Parathyroid adenoma (tissue), 2 donors: ENCODE measurements around the gene C11orf24.
"Not testable (repeated sequence)": the region's sequence is repeated elsewhere in the genome, so short reads cannot be mapped to it uniquely, and the experiment has no call there.

Source experiments
- H2AFZ ChIP-seq: fragments of 300-600 bp; sonication (generic); one replicate; pipeline ENCODE4 v1.7.0; 2017; ENCODE audit warnings: antibody characterized with exemption, mild to moderate bottlenecking
- H3K27ac ChIP-seq: fragments of 300-600 bp; sonication (generic); one replicate; pipeline ENCODE4 v1.7.0; 2017
- H3K27me3 ChIP-seq: fragments of 300-600 bp; sonication (generic); one replicate; pipeline ENCODE4 v1.7.0; 2017; ENCODE audit warnings: low read length; ENCODE audit not compliant: control insufficient read depth, insufficient read depth
- H3K36me3 ChIP-seq: fragments of 300-600 bp; sonication (generic); one replicate; pipeline ENCODE4 v1.7.0; 2017; ENCODE audit warnings: low read length; ENCODE audit not compliant: control insufficient read depth, insufficient read depth
- H3K4me1 ChIP-seq: fragments of 300-600 bp; sonication (generic); one replicate; pipeline ENCODE4 v1.7.0; 2017; ENCODE audit warnings: control low read depth
- H3K4me2 ChIP-seq: fragments of 300-600 bp; sonication (generic); one replicate; pipeline ENCODE4 v1.7.0; 2017; ENCODE audit warnings: low read length
- H3K4me3 ChIP-seq: fragments of 300-600 bp; sonication (generic); one replicate; pipeline ENCODE4 v1.7.0; 2017; ENCODE audit warnings: low read depth, low read length
- H3K79me2 ChIP-seq: fragments of 300-600 bp; sonication (generic); one replicate; pipeline ENCODE4 v1.7.0; 2017; ENCODE audit warnings: control low read depth
- H3K9ac ChIP-seq: fragments of 300-600 bp; sonication (generic); one replicate; pipeline ENCODE4 v1.7.0; 2017; ENCODE audit warnings: mild to moderate bottlenecking
- H3K9me3 ChIP-seq: fragments of 300-600 bp; sonication (generic); one replicate; pipeline ENCODE4 v1.7.0; 2017; ENCODE audit warnings: low read length; ENCODE audit not compliant: control insufficient read depth
- TF ChIP-seq, protein P1 (sequence below): fragments of 300-600 bp; sonication (generic); IDR thresholded peaks from one replicate; pipeline ENCODE4 v1.7.0; 2017; ENCODE audit warnings: antibody characterized with exemption, mild to moderate bottlenecking
- donor health status: primary hyperparathyroidism.

Gene C11orf24

GRCh38 chr11:68287419-68287818 lies 15.6 kb upstream of the C11orf24 start:
- Histone ChIP-seq H3K9me3 (no peaks in the 10 kb centered on the region), H3K9ac (no peak overlapping the region), H3K79me2 (no peaks in the 10 kb centered on the region), H3K27me3 (no peaks in the 10 kb centered on the region), H3K4me3 (no peak overlapping the region), H3K4me2 (no peak overlapping the region), H3K36me3 (no peaks in the 10 kb centered on the region), H2AFZ (no peak overlapping the region), H3K27ac (no peak overlapping the region), H3K4me1 (no peaks in the 10 kb centered on the region)
- TF ChIP-seq, protein P1, sequence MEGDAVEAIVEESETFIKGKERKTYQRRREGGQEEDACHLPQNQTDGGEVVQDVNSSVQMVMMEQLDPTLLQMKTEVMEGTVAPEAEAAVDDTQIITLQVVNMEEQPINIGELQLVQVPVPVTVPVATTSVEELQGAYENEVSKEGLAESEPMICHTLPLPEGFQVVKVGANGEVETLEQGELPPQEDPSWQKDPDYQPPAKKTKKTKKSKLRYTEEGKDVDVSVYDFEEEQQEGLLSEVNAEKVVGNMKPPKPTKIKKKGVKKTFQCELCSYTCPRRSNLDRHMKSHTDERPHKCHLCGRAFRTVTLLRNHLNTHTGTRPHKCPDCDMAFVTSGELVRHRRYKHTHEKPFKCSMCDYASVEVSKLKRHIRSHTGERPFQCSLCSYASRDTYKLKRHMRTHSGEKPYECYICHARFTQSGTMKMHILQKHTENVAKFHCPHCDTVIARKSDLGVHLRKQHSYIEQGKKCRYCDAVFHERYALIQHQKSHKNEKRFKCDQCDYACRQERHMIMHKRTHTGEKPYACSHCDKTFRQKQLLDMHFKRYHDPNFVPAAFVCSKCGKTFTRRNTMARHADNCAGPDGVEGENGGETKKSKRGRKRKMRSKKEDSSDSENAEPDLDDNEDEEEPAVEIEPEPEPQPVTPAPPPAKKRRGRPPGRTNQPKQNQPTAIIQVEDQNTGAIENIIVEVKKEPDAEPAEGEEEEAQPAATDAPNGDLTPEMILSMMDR, result no peak

- not testable (repeated sequence) for H3K4me1 ChIP-seq, H3K9me3 ChIP-seq, H3K4me2 ChIP-seq, H3K27me3 ChIP-seq, H3K27ac ChIP-seq, H3K4me3 ChIP-seq, H3K9ac ChIP-seq, H3K36me3 ChIP-seq, H2AFZ ChIP-seq, H3K79me2 ChIP-seq
Observed at GRCh38 chr11:68284588-68284987, 12.8 kb upstream of the C11orf24 start.

- H3K27ac ChIP-seq, result no peak overlapping the region
Observed at GRCh38 chr11:68282861-68283230, 11.1 kb upstream of the C11orf24 start.

DNA sequence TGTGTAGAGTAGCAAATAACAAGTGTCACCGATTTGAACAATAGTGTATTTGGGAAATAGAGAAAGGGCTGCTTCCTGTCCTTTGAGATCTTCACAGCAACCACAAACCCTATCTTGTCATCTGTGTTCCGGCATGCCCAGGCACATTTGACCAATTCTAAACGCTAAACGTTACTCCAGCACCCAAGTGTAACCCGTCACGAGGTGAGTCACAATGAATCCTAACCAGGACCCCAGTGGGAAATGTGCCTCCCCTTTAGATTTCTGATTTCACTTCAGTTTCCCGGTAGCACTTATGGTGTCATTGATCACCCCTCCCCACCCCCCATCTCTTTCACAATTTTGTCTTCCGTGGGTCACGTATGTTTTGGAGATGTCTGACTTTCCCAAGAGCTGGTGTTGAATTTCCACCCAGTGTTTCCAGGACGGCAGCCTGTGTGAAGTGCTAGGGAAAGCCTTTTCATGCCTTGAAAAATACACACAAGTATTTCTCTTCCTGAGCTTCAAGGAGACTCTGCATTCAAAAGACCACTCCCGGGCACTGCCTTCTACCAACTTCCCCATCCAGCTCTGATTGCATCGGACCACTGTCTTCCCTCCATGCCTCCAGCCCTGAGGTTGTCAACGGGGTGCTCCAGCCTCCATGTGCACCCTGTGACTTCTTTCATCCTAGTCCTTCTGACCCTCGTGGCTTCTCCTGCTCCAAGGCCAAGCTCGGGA lies 10.5 kb upstream of the C11orf24 start:
- no peak overlapping the region for H3K4me3 ChIP-seq
- H3K4me1 ChIP-seq, result no peaks in the 10 kb centered on the region
- TF ChIP-seq, protein P1, result no peak
- no peaks in the 10 kb centered on the region for H3K79me2 ChIP-seq
- no peaks in the 10 kb centered on the region for H3K36me3 ChIP-seq
- H2AFZ ChIP-seq, result peak overlapping the region; percentile 56
- no peak overlapping the region for H3K9ac ChIP-seq
- no peaks in the 10 kb centered on the region for H3K27me3 ChIP-seq
- H3K4me2 ChIP-seq, result peak overlapping the region; percentile 33
- H3K9me3 ChIP-seq, result no peaks in the 10 kb centered on the region
- H3K27ac ChIP-seq, result peak overlapping the region; percentile 15

More at GRCh38 chr11:68282861-68283230, 11.1 kb upstream of the C11orf24 start:
- Histone ChIP-seq H3K4me2 (no peak overlapping the region), H3K27me3 (no peaks in the 10 kb centered on the region), H2AFZ (no peak overlapping the region), H3K9ac (no peak overlapping the region), H3K79me2 (no peaks in the 10 kb centered on the region), H3K9me3 (no peaks in the 10 kb centered on the region), H3K4me1 (no peaks in the 10 kb centered on the region), H3K4me3 (no peak overlapping the region), H3K36me3 (no peaks in the 10 kb centered on the region)
- TF ChIP-seq, protein P1, result no peak

DNA sequence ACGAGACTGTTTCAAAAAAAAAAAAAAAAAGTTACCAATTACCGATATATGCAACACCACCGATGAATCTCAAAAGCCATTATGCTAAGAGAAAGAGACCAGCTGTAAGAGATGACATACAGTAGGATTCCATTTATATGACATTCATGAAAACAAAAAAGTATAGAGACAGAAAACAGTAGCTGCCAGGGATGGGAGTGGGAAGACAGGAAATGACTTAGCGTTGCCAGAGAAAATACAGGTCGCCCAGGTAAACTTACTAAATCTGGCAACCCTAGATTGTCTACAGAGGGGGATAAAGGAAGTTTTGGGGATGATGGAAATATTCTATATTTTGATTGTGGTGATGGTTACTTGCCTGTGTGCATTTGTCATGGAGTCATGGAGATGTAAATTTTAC lies 7.9 kb upstream of the C11orf24 start:
- H3K79me2 ChIP-seq, result no peaks in the 10 kb centered on the region
- no peaks in the 10 kb centered on the region for H3K9me3 ChIP-seq
- peaks cover 2% of the 10 kb centered on the region for H3K4me1 ChIP-seq
- H2AFZ ChIP-seq, result no peak overlapping the region
- no peak overlapping the region for H3K4me2 ChIP-seq
- H3K36me3 ChIP-seq, result no peaks in the 10 kb centered on the region
- no peak overlapping the region for H3K4me3 ChIP-seq
- no peaks in the 10 kb centered on the region for H3K27me3 ChIP-seq
- H3K27ac ChIP-seq, result no peak overlapping the region
- no peak overlapping the region for H3K9ac ChIP-seq
- TF ChIP-seq, protein P1, result no peak
